ENCODE results near the gene TRMT112. TPM values are rescaled to one million over a fixed set of nuclear protein-coding genes. Genes with fewer than 3 reads are reported as not detected.

TRMT112 gene
- total and polyA plus RNA-seq, 11 donors = 80.0 to 186 (median 107) TPM

GRCh38 chr11:64291752-64292459 is 25.5 kb downstream of the TRMT112 start:
- TF ChIP-seq POLR2A (IDR thresholded peaks at IDR 0.05) = no peak
- no peak for TF ChIP-seq CTCF (IDR thresholded peaks at IDR 0.05)
- H3K27me3 ChIP-seq = peaks cover 21 to 69% (median 51%) of the 10 kb centered on the region in 9 donors
- intact Hi-C loops (cut with DNase I) = no loop called here
- peak in 1 of 5 donors; percentile 15 for DNase-seq
- 0 to 1% (median 1%) methylated on average over 33 to 96 of the region's 96 CpGs for WGBS, 4 donors
- peak overlapping the region; percentile 23 to 52 (median 38) for H3K4me3 ChIP-seq
- peaks cover 0 to 20% (median 9%) of the 10 kb centered on the region in 12 donors for H3K4me1 ChIP-seq
- peak in 1 of 4 donors; percentile 9 for ATAC-seq
- no peaks in the 10 kb centered on the region for H3K36me3 ChIP-seq
- no peaks in the 10 kb centered on the region for H3K9me3 ChIP-seq
- no peak overlapping the region for H3K27ac ChIP-seq

DNA sequence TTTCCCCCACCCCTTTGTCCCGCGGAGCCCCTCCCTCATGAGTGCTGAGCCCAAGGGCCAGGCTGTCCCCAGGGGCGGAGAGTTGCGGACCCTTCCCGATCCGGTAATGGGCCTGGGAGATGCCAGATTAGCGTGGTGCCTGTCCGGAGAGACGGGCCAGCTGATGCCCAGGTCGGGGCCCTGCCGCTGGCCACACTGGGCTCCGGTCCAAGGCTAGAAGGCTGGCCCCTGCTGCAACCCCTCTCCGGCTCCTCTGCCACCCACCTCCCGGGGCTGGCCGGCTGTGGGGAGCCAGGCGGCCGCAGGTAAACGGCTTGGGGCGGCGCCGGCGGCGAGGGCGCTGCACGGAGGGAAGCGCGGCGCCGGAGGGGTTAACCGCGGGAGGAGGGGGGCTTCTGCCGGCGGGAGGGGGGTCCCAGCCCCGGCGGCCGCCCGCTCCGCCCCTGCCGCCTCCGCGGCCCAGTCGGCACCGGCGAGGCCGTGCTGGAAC is 26.1 kb downstream of the TRMT112 start, which contains the start of gene KCNK4:
KCNK4 (plus strand) TSS at position 41 of the 490 bp plus-strand sequence. CDS start 1,717 bp downstream, outside the sequence.
- no peaks in the 10 kb centered on the region for H3K36me3 ChIP-seq
- no peak for TF ChIP-seq POLR2A (IDR thresholded peaks at IDR 0.05)
- no peak for TF ChIP-seq CTCF (IDR thresholded peaks at IDR 0.05)
- H3K4me3 ChIP-seq = peak within 1 kb of the TSS; percentile 23 to 52 (median 38)
- no peak within 1 kb of the TSS for H3K27ac ChIP-seq
- peaks cover 18 to 63% (median 45%) of the 10 kb centered on the region in 9 donors for H3K27me3 ChIP-seq
- intact Hi-C loops (cut with DNase I) = no loop called here
- DNase-seq (peak in 1 of 5 donors; percentile 19), ATAC-seq (no peak)
- 3 to 4% (median 3%) methylated on average over 16 to 45 of the region's 45 CpGs for WGBS, 4 donors
- H3K4me1 ChIP-seq = peaks cover 3 to 26% (median 12%) of the 10 kb centered on the region in 12 donors
- H3K9me3 ChIP-seq = no peaks in the 10 kb centered on the region

- ATAC-seq = no peak
- Histone ChIP-seq H3K4me3 (no peak overlapping the region), H3K4me1 (peaks cover 4 to 32% (median 17%) of the 10 kb centered on the region in 12 donors), H3K9me3 (no peaks in the 10 kb centered on the region), H3K27ac (no peak overlapping the region), H3K36me3 (no peaks in the 10 kb centered on the region), H3K27me3 (peaks cover 18 to 56% (median 40%) of the 10 kb centered on the region in 9 donors)
- DNase-seq = no peak
- 53 to 65% (median 55%) methylated on average over 9 to 10 of the region's 10 CpGs for WGBS, 4 donors
- intact Hi-C loops (cut with DNase I) = no loop called here
- TF ChIP-seq CTCF (IDR thresholded peaks at IDR 0.05) = no peak
- TF ChIP-seq POLR2A (IDR thresholded peaks at IDR 0.05) = no peak
Observed at GRCh38 chr11:64290352-64291261, 26.8 kb downstream of the TRMT112 start.
